Astrocyte (in vitro differentiated cells and primary cell): ENCODE data around the gene KREMEN1. TPM values are rescaled to one million over a fixed set of nuclear protein-coding genes. Genes with fewer than 3 reads are reported as not detected.

ENCODE experiments used
- DNase-seq: peaks from one replicate; pipeline ENCODE4 v3.0.0-alpha.2; 2010; ENCODE audit warnings: low read depth
- FAIRE-seq: peaks from 2 replicates; lab custom pipeline; 2011; peaks lifted over from hg19 to GRCh38; lab: Jason Lieb, UNC
- H2AFZ ChIP-seq: 2 replicates; pipeline ENCODE4 v1.6.0; 2012; ENCODE audit warnings: low read depth, low read length, inconsistent platforms
- H3K27ac ChIP-seq: 2 replicates; pipeline ENCODE4 v1.5.1; 2011; ENCODE audit warnings: low read depth, low read length, inconsistent platforms
- H3K27me3 ChIP-seq: 2 replicates; pipeline ENCODE4 v1.6.0; 2011; ENCODE audit warnings: low read length, inconsistent platforms; ENCODE audit not compliant: insufficient read depth
- H3K36me3 ChIP-seq: 2 replicates; pipeline ENCODE4 v1.5.1; 2011; ENCODE audit warnings: low read length, inconsistent platforms; ENCODE audit not compliant: insufficient read depth
- H3K4me1 ChIP-seq: 2 replicates; pipeline ENCODE4 v1.5.1; 2011; ENCODE audit warnings: low read length, inconsistent platforms; ENCODE audit not compliant: insufficient read depth
- H3K4me2 ChIP-seq: 2 replicates; pipeline ENCODE4 v1.6.0; 2012; ENCODE audit warnings: low read length, inconsistent platforms
- H3K4me3 ChIP-seq: 2 replicates; pipeline ENCODE4 v1.5.1; 2011; ENCODE audit warnings: low read depth, mild to moderate bottlenecking, low read length, inconsistent platforms; ENCODE audit not compliant: insufficient read depth
- H3K79me2 ChIP-seq: 2 replicates; pipeline ENCODE4 v1.6.0; 2012; ENCODE audit warnings: mild to moderate bottlenecking, low read length, inconsistent platforms; ENCODE audit not compliant: insufficient read depth
- H3K9ac ChIP-seq: 2 replicates; pipeline ENCODE4 v1.6.0; 2012; ENCODE audit warnings: mild to moderate bottlenecking, low read length, inconsistent platforms
- H3K9me3 ChIP-seq: 2 replicates; pipeline ENCODE4 v1.5.1; 2012; ENCODE audit warnings: low read depth, mild to moderate bottlenecking, low read length, inconsistent platforms; ENCODE audit not compliant: insufficient read depth
- H4K20me1 ChIP-seq: 2 replicates; pipeline ENCODE4 v1.6.0; 2012; ENCODE audit warnings: low read length, inconsistent platforms; ENCODE audit not compliant: insufficient read depth
- H3K27ac Mint-ChIP-seq: one replicate; pipeline ENCODE4 v1.8.0; 2021; ENCODE audit warnings: mild to moderate bottlenecking, mixed read lengths; ENCODE audit not compliant: unreplicated experiment
- H3K27me3 Mint-ChIP-seq: one replicate; pipeline ENCODE4 v1.8.0; 2021; ENCODE audit warnings: low read depth, mixed read lengths; ENCODE audit not compliant: unreplicated experiment
- H3K36me3 Mint-ChIP-seq: one replicate; pipeline ENCODE4 v1.8.0; 2021; ENCODE audit warnings: low read depth, mixed read lengths; ENCODE audit not compliant: unreplicated experiment
- H3K4me1 Mint-ChIP-seq: one replicate; pipeline ENCODE4 v1.8.0; 2021; ENCODE audit warnings: low read depth, mixed read lengths; ENCODE audit not compliant: unreplicated experiment
- H3K4me3 Mint-ChIP-seq: one replicate; pipeline ENCODE4 v1.8.0; 2021; ENCODE audit warnings: mild to moderate bottlenecking, moderate library complexity, mixed read lengths; ENCODE audit not compliant: unreplicated experiment
- H3K9me3 Mint-ChIP-seq: one replicate; pipeline ENCODE4 v1.8.0; 2021; ENCODE audit warnings: mild to moderate bottlenecking, mixed read lengths; ENCODE audit not compliant: unreplicated experiment
- EZH2 ChIP-seq: IDR thresholded peaks from 2 replicates; pipeline ENCODE4 v1.6.1; 2012; ENCODE audit warnings: mild to moderate bottlenecking, low read length, inconsistent platforms; ENCODE audit not compliant: insufficient read depth
- total RNA-seq: library from RNA; stranded (reverse); gene quantifications from 2 replicates; pipeline ENCODE4 v1.2.1, GENCODE V29; 2021
- TF ChIP-seq, protein P1 (sequence below): IDR thresholded peaks from 2 replicates; pipeline ENCODE4 v1.5.1; 2011; ENCODE audit warnings: low read depth, mild to moderate bottlenecking, inconsistent platforms, low read length, moderate library complexity; ENCODE audit not compliant: insufficient read depth

Gene KREMEN1
- total RNA-seq, 1 donor from 2014 or later = 3.3 TPM

DNA sequence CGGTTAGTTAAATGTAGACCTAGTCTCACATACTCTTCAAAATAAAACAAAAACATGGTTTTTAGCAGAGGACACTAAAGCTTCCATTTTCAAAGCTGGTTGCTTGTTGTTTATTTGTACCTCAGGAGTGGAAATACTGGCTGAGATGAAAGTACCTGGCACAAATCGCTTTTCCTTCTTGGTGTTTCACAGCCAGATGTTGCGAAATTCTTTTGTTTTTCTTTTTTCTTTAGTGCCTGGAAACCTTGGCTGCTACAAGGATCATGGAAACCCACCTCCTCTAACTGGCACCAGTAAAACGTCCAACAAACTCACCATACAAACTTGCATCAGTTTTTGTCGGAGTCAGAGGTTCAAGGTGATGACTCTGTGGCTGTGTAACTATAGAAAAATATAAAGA is 48.3 kb downstream of the KREMEN1 start:
- TF ChIP-seq, protein P1, sequence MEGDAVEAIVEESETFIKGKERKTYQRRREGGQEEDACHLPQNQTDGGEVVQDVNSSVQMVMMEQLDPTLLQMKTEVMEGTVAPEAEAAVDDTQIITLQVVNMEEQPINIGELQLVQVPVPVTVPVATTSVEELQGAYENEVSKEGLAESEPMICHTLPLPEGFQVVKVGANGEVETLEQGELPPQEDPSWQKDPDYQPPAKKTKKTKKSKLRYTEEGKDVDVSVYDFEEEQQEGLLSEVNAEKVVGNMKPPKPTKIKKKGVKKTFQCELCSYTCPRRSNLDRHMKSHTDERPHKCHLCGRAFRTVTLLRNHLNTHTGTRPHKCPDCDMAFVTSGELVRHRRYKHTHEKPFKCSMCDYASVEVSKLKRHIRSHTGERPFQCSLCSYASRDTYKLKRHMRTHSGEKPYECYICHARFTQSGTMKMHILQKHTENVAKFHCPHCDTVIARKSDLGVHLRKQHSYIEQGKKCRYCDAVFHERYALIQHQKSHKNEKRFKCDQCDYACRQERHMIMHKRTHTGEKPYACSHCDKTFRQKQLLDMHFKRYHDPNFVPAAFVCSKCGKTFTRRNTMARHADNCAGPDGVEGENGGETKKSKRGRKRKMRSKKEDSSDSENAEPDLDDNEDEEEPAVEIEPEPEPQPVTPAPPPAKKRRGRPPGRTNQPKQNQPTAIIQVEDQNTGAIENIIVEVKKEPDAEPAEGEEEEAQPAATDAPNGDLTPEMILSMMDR = no peak
- no peak for TF ChIP-seq EZH2
- Mint-ChIP-seq H3K9me3 (peaks cover 13% of the 10 kb centered on the region), H3K4me3 (no peak overlapping the region), H3K27ac (no peak overlapping the region), H3K36me3 (no peaks in the 10 kb centered on the region), H3K4me1 (no peaks in the 10 kb centered on the region), H3K27me3 (peaks cover 4% of the 10 kb centered on the region)
- no peaks in the 10 kb centered on the region for H3K27me3 ChIP-seq
- no peaks in the 10 kb centered on the region for H3K79me2 ChIP-seq
- H3K36me3 ChIP-seq = no peaks in the 10 kb centered on the region
- H3K27ac ChIP-seq = no peak overlapping the region
- no peak overlapping the region for H3K4me2 ChIP-seq
- no peaks in the 10 kb centered on the region for H3K4me1 ChIP-seq
- H4K20me1 ChIP-seq = no peaks in the 10 kb centered on the region
- no peak for FAIRE-seq
- DNase-seq = no peak
- H3K9ac ChIP-seq = no peak overlapping the region
- H2AFZ ChIP-seq = no peak overlapping the region
- no peaks in the 10 kb centered on the region for H3K9me3 ChIP-seq
- H3K4me3 ChIP-seq = no peak overlapping the region

DNA sequence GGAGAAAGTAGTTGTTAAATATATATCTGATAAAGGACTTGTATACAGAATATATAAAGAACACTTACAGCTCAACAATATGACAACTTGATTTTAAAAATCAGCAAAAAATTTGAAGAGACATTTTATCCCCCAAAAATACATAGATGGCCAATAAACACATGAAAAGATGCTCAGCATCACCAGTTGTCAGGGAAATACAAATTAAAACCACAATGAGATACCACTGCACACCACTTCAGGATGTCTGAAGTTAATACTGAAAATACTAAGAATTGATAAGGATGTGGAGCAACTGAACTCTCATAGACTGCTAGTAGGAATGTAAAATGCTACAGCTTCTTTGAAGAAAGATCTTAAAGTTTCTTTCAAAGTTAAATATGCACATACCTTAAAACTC is 49.2 kb downstream of the KREMEN1 start:
- FAIRE-seq (no peak), DNase-seq (no peak)
- Histone ChIP-seq H3K36me3 (no peaks in the 10 kb centered on the region), H3K4me3 (no peak overlapping the region), H3K4me2 (no peak overlapping the region), H3K4me1 (no peaks in the 10 kb centered on the region), H3K27me3 (no peaks in the 10 kb centered on the region), H3K27ac (no peak overlapping the region), H3K9me3 (no peaks in the 10 kb centered on the region), H2AFZ (no peak overlapping the region), H3K9ac (no peak overlapping the region), H3K79me2 (no peaks in the 10 kb centered on the region), H4K20me1 (no peaks in the 10 kb centered on the region)
- Mint-ChIP-seq H3K4me3 (no peak overlapping the region), H3K4me1 (no peaks in the 10 kb centered on the region), H3K9me3 (peaks cover 10% of the 10 kb centered on the region), H3K36me3 (no peaks in the 10 kb centered on the region), H3K27ac (no peak overlapping the region), H3K27me3 (peaks cover 4% of the 10 kb centered on the region)
- TF ChIP-seq EZH2 = no peak
- TF ChIP-seq, protein P1 = no peak

DNA sequence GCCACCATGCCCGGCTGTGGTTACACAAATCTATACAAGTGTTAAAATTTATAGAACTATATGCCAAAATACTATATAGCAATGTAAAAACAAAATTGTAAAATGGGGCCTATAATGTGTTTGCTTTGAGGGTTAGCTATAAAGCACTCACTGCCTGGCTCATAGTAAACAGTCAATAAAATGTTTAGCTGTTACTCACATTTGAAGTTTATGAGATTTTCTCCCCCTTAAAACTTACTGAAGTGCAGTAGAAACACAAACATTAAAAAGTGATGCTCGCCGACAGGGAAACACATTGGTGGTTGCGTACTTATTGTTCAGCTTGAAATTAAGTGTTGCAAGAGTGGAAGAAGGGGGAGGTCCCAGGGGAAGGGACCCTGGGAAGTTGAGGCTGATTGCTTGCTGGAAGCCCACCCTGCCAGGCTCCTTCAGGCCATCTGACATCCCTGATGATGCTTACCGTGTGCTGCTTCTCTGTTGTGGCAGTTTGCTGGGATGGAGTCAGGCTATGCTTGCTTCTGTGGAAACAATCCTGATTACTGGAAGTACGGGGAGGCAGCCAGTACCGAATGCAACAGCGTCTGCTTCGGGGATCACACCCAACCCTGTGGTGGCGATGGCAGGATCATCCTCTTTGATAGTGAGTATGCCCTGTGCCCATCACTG is 52.1 kb downstream of the KREMEN1 start:
- Histone ChIP-seq H3K4me2 (no peak overlapping the region), H3K36me3 (no peaks in the 10 kb centered on the region), H3K9ac (no peak overlapping the region), H2AFZ (no peak overlapping the region), H3K4me3 (no peak overlapping the region), H3K4me1 (no peaks in the 10 kb centered on the region), H4K20me1 (no peaks in the 10 kb centered on the region), H3K27ac (no peak overlapping the region), H3K9me3 (no peaks in the 10 kb centered on the region), H3K27me3 (no peaks in the 10 kb centered on the region), H3K79me2 (no peaks in the 10 kb centered on the region)
- no peak for TF ChIP-seq EZH2
- TF ChIP-seq, protein P1 = no peak
- peaks cover 12% of the 10 kb centered on the region for H3K4me1 Mint-ChIP-seq
- DNase-seq = no peak
- no peak overlapping the region for H3K4me3 Mint-ChIP-seq
- H3K36me3 Mint-ChIP-seq = no peaks in the 10 kb centered on the region
- no peak for FAIRE-seq
- no peak overlapping the region for H3K27ac Mint-ChIP-seq
- H3K27me3 Mint-ChIP-seq = peaks cover 2% of the 10 kb centered on the region
- peaks cover 3% of the 10 kb centered on the region for H3K9me3 Mint-ChIP-seq
